Measurements from ENCODE around the gene HIVEP3. TPM values are rescaled to one million over a fixed set of nuclear protein-coding genes. Genes with fewer than 3 reads are reported as not detected.

HIVEP3 gene
- total RNA-seq, 1 donor from 2014 or later, result 5.7 TPM

DNA sequence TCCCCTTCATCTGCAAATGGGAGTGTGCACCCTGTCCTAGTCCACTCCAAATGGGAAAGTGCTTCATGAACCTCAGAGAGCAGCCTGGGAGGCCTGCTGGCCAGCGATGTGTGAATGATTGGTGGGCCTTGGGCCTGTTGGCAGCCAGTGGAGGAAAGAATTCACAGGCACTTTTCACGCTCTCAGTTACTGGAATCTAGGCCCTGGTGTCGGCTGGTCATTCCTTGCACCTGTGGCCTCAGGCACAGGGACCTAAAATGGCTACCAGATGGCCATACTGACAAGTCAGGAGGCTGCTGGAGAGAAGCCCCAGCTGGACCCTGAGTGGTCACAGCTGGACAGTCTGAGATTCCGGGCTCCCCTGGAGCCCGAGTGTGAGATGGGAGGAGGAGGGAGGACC is 415.8 kb downstream of the HIVEP3 start:
- no peak for DNase-seq
- TF ChIP-seq, protein P1, sequence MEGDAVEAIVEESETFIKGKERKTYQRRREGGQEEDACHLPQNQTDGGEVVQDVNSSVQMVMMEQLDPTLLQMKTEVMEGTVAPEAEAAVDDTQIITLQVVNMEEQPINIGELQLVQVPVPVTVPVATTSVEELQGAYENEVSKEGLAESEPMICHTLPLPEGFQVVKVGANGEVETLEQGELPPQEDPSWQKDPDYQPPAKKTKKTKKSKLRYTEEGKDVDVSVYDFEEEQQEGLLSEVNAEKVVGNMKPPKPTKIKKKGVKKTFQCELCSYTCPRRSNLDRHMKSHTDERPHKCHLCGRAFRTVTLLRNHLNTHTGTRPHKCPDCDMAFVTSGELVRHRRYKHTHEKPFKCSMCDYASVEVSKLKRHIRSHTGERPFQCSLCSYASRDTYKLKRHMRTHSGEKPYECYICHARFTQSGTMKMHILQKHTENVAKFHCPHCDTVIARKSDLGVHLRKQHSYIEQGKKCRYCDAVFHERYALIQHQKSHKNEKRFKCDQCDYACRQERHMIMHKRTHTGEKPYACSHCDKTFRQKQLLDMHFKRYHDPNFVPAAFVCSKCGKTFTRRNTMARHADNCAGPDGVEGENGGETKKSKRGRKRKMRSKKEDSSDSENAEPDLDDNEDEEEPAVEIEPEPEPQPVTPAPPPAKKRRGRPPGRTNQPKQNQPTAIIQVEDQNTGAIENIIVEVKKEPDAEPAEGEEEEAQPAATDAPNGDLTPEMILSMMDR (IDR thresholded peaks at IDR 0.05; ENCODE audit: borderline replicate concordance), result no peak
- Histone ChIP-seq H3K4me3 (no peak overlapping the region), H3K4me1 (peaks cover 63% of the 10 kb centered on the region), H3K36me3 (no peaks in the 10 kb centered on the region), H3K9me3 (replicated peaks) (no peaks in the 10 kb centered on the region), H3K27ac (replicated peaks) (peak overlapping the region; percentile 60), H3K27me3 (ENCODE audit: low read depth) (no peaks in the 10 kb centered on the region)
- intact Hi-C loops (cut with micrococcal nuclease), result no loop called here

DNA sequence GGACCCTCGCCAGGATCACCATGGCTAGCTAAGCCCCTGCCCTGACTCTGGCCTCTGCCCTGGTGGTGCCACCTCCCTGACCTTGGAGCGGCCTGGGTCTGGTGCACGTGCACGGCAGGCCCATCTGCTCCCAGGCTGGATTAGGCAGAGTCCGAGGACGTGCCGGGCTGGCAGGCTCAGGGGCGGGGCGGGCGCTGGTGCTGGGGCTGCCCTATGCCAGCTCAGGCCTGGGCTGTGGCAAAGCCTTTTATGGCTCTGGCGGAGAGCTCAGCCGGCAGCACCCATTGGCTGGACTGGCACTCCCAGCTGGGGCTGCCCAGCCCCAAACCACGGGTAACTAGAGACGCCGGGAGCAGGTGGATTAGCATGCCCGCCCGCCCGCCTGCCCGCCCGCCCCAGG is 417.1 kb downstream of the HIVEP3 start:
- TF ChIP-seq, protein P1 (IDR thresholded peaks at IDR 0.05; ENCODE audit: borderline replicate concordance), result no peak
- intact Hi-C loops (cut with micrococcal nuclease), result no loop called here
- H3K36me3 ChIP-seq, result no peaks in the 10 kb centered on the region
- H3K9me3 ChIP-seq (replicated peaks), result no peaks in the 10 kb centered on the region
- H3K4me3 ChIP-seq, result no peak overlapping the region
- H3K4me1 ChIP-seq, result peaks cover 76% of the 10 kb centered on the region
- no peaks in the 10 kb centered on the region for H3K27me3 ChIP-seq (ENCODE audit: low read depth)
- no peak overlapping the region for H3K27ac ChIP-seq (replicated peaks)
- DNase-seq, result no peak

DNA sequence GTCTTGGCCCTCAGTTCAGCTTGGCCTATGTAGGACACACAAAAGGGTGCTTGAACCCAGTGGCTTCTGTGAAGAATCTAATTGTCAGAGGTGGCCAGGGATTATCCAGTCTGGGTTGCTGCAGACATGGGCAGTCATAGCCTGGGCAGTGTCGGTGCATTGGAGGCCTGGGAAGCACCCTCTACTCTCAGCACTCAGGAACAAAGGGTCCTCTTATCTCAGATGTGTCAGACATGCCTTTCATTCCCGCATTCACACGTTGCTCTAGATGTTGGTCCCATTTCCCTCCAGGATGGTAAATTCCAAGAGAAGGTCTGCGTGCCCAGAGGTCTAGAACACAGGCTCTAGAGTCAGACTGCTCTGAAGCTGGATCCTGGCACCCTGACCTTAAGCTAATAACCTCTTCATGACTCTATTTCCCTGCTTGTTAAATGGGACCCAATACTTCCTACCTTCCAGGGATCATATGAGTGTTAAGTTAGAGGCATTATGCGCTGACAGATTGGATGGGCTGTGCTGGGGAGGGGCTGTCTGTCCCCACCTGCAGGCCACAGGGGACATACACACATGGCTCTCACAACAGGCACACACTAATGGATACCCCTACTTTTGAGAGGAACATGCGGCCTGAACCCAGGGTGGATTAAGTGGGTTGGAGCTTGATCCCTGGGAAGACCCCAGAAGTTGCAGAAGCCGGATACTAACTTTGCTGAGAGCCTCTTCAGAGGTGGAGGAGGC is 417.8 kb downstream of the HIVEP3 start:
- H3K4me1 ChIP-seq, result peaks cover 81% of the 10 kb centered on the region
- peak overlapping the region; percentile 94 for H3K27ac ChIP-seq (replicated peaks)
- no peaks in the 10 kb centered on the region for H3K27me3 ChIP-seq (ENCODE audit: low read depth)
- no peaks in the 10 kb centered on the region for H3K9me3 ChIP-seq (replicated peaks)
- H3K36me3 ChIP-seq, result no peaks in the 10 kb centered on the region
- intact Hi-C loops (cut with micrococcal nuclease), result no loop called here
- no peak for DNase-seq
- H3K4me3 ChIP-seq, result no peak overlapping the region
- TF ChIP-seq, protein P1 (IDR thresholded peaks at IDR 0.05; ENCODE audit: borderline replicate concordance), result no peak

DNA sequence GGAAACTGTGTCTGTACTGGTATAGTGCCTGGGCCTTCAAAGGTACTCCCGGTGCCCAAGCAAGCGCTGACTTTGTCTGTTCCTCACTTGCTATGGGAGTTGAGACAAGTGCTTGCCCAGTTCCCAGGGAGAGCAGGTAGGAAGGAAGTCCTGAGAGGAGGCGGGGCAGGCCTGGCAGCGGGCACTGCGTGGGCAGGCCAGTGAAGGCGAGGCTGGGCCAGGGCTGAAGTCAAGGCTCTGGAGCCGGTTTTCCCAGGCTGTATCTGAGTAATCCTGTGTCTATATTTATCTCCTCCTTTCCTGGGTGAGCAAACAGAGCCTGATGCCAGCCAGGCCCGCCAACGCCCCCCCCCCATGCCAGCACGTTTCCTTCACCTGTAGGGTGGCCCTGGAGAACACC is 418.3 kb downstream of the HIVEP3 start:
- Histone ChIP-seq H3K4me1 (peaks cover 87% of the 10 kb centered on the region), H3K9me3 (replicated peaks) (no peaks in the 10 kb centered on the region), H3K27ac (replicated peaks) (peak overlapping the region; percentile 94), H3K27me3 (ENCODE audit: low read depth) (no peaks in the 10 kb centered on the region), H3K4me3 (no peak overlapping the region), H3K36me3 (no peaks in the 10 kb centered on the region)
- intact Hi-C loops (cut with micrococcal nuclease), result no loop called here
- no peak for DNase-seq
- TF ChIP-seq, protein P1 (IDR thresholded peaks at IDR 0.05; ENCODE audit: borderline replicate concordance), result no peak

DNA sequence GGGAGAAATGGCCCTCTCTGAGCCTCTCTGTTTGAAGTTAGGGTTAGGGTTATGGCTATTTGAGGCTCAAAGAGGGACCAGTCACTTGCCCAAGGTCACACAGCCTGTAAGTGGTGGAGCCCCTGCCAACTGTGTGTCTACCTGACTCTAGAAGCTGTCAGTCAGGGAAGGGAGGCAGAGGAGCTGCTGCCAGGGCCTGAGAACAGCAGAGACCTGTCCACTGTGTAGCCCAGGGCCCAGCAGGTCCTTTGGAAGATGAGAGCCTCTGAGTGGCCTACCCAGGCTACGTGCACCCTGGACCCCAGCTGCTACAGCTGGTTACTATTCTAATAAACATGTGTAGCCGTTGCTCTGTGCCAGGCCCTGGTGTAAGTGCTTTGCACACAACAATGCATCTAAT is 419.1 kb downstream of the HIVEP3 start:
- Histone ChIP-seq H3K36me3 (no peaks in the 10 kb centered on the region), H3K4me3 (no peak overlapping the region), H3K27me3 (ENCODE audit: low read depth) (no peaks in the 10 kb centered on the region), H3K4me1 (peaks cover 91% of the 10 kb centered on the region), H3K27ac (replicated peaks) (peak overlapping the region; percentile 94), H3K9me3 (replicated peaks) (no peaks in the 10 kb centered on the region)
- TF ChIP-seq, protein P1 (IDR thresholded peaks at IDR 0.05; ENCODE audit: borderline replicate concordance), result no peak
- intact Hi-C loops (cut with micrococcal nuclease), result no loop called here
- DNase-seq, result no peak

Measured in left ventricle myocardium inferior (tissue), 1 donor.